Subcutaneous abdominal adipose tissue (tissue), 5 donors: Measurements from ENCODE around the gene ASCC3.

Source experiments
- H3K27ac ChIP-seq: one replicate; pipeline ENCODE4 v1.7.0; 2013; ENCODE audit warnings: low read depth, mild to moderate bottlenecking, inconsistent platforms, low read length, moderate library complexity
- H3K27me3 ChIP-seq, 5 donors: one replicate each; pipeline ENCODE4 v1.7.0; 2013; ENCODE audit warnings: low read length in 5 of 5, inconsistent platforms in 1 of 5; ENCODE audit not compliant: control insufficient read depth in 5 of 5, insufficient read depth in 4 of 5
- H3K36me3 ChIP-seq, 5 donors: one replicate each; pipeline ENCODE4 v1.7.0; 2013; ENCODE audit warnings: low read length in 5 of 5; ENCODE audit not compliant: control insufficient read depth in 5 of 5, insufficient read depth in 5 of 5
- H3K4me1 ChIP-seq, 5 donors: one replicate each; pipeline ENCODE4 v1.7.0; 2013; ENCODE audit warnings: low read length in 5 of 5, mild to moderate bottlenecking in 3 of 5, moderate library complexity in 1 of 5; ENCODE audit not compliant: control insufficient read depth in 5 of 5, insufficient read depth in 5 of 5
- H3K4me3 ChIP-seq, 5 donors: one replicate each; pipeline ENCODE4 v1.7.0; 2013; ENCODE audit warnings: low read length in 5 of 5, low read depth in 1 of 5
- H3K9ac ChIP-seq, 5 donors: one replicate each; pipeline ENCODE4 v1.7.0; 2013; ENCODE audit warnings: low read length in 5 of 5, mild to moderate bottlenecking in 4 of 5, moderate library complexity in 3 of 5
- H3K9me3 ChIP-seq, 5 donors: one replicate each; pipeline ENCODE4 v1.7.0; 2013; ENCODE audit warnings: low read length in 5 of 5; ENCODE audit not compliant: control insufficient read depth in 5 of 5
- donor health status: healthy.
- donor health status: healthy.
- donor health status: healthy.
- donor health status: healthy.
- donor health status: healthy.

ASCC3 gene

GRCh38 chr6:100493206-100493888 is 387.8 kb downstream of the ASCC3 start:
- Histone ChIP-seq H3K9ac (no peak overlapping the region), H3K4me3 (no peak overlapping the region), H3K9me3 (no peaks in the 10 kb centered on the region), H3K27me3 (peaks cover 0 to 6% (median 0%) of the 10 kb centered on the region in 5 donors), H3K4me1 (no peaks in the 10 kb centered on the region), H3K36me3 (no peaks in the 10 kb centered on the region), H3K27ac (no peak overlapping the region)

GRCh38 chr6:100491952-100492670 is 389.0 kb downstream of the ASCC3 start:
- no peak overlapping the region for H3K27ac ChIP-seq
- H3K9ac ChIP-seq: no peak overlapping the region
- no peaks in the 10 kb centered on the region for H3K4me1 ChIP-seq
- no peaks in the 10 kb centered on the region for H3K9me3 ChIP-seq
- no peaks in the 10 kb centered on the region for H3K36me3 ChIP-seq
- peaks cover 0 to 6% (median 0%) of the 10 kb centered on the region in 5 donors for H3K27me3 ChIP-seq
- no peak overlapping the region for H3K4me3 ChIP-seq

GRCh38 chr6:100490065-100490464 is 391.1 kb downstream of the ASCC3 start:
- H3K27ac ChIP-seq: no peak overlapping the region

GRCh38 chr6:100488244-100488643 is 392.9 kb downstream of the ASCC3 start:
- no peaks in the 10 kb centered on the region for H3K4me1 ChIP-seq
- peaks cover 0 to 4% (median 0%) of the 10 kb centered on the region in 5 donors for H3K27me3 ChIP-seq
- H3K27ac ChIP-seq: no peak overlapping the region
- no peaks in the 10 kb centered on the region for H3K9me3 ChIP-seq
- no peak overlapping the region for H3K9ac ChIP-seq
- no peak overlapping the region for H3K4me3 ChIP-seq
- H3K36me3 ChIP-seq: no peaks in the 10 kb centered on the region

More at GRCh38 chr6:100490065-100490464, 391.1 kb downstream of the ASCC3 start:
- Histone ChIP-seq H3K9ac (no peak overlapping the region), H3K27me3 (peaks cover 0 to 6% (median 0%) of the 10 kb centered on the region in 5 donors), H3K4me1 (no peaks in the 10 kb centered on the region), H3K4me3 (no peak overlapping the region), H3K36me3 (no peaks in the 10 kb centered on the region), H3K9me3 (no peaks in the 10 kb centered on the region)

GRCh38 chr6:100487638-100488037 is 393.5 kb downstream of the ASCC3 start:
- Histone ChIP-seq H3K9me3 (no peaks in the 10 kb centered on the region), H3K9ac (no peak overlapping the region), H3K27me3 (peaks cover 0 to 4% (median 0%) of the 10 kb centered on the region in 5 donors), H3K27ac (no peak overlapping the region), H3K4me3 (no peak overlapping the region), H3K4me1 (no peaks in the 10 kb centered on the region), H3K36me3 (no peaks in the 10 kb centered on the region)

- no peak overlapping the region for H3K27ac ChIP-seq
- H3K27me3 ChIP-seq: peaks cover 0 to 4% (median 0%) of the 10 kb centered on the region in 5 donors
- H3K9ac ChIP-seq: no peak overlapping the region
- H3K4me1 ChIP-seq: no peaks in the 10 kb centered on the region
- H3K9me3 ChIP-seq: no peaks in the 10 kb centered on the region
- H3K36me3 ChIP-seq: no peaks in the 10 kb centered on the region
- H3K4me3 ChIP-seq: no peak overlapping the region
Observed at GRCh38 chr6:100485268-100485667, 395.9 kb downstream of the ASCC3 start.

- Histone ChIP-seq H3K27ac (no peak overlapping the region), H3K9me3 (no peaks in the 10 kb centered on the region), H3K4me3 (no peak overlapping the region), H3K36me3 (no peaks in the 10 kb centered on the region), H3K4me1 (no peaks in the 10 kb centered on the region), H3K27me3 (peaks cover 0 to 4% (median 0%) of the 10 kb centered on the region in 5 donors), H3K9ac (no peak overlapping the region)
Observed at GRCh38 chr6:100484474-100484873, 396.7 kb downstream of the ASCC3 start.

- Histone ChIP-seq H3K27me3 (peaks cover 0 to 3% (median 0%) of the 10 kb centered on the region in 5 donors), H3K9me3 (no peaks in the 10 kb centered on the region), H3K36me3 (no peaks in the 10 kb centered on the region), H3K27ac (no peak overlapping the region), H3K4me1 (no peaks in the 10 kb centered on the region), H3K9ac (no peak overlapping the region), H3K4me3 (no peak overlapping the region)
Observed at GRCh38 chr6:100482698-100483097, 398.4 kb downstream of the ASCC3 start.

GRCh38 chr6:100479179-100480035 is 401.7 kb downstream of the ASCC3 start:
- Histone ChIP-seq H3K4me3 (no peak overlapping the region), H3K36me3 (no peaks in the 10 kb centered on the region), H3K27ac (no peak overlapping the region), H3K9me3 (no peaks in the 10 kb centered on the region), H3K9ac (no peak overlapping the region), H3K4me1 (no peaks in the 10 kb centered on the region), H3K27me3 (peaks cover 0 to 3% (median 0%) of the 10 kb centered on the region in 5 donors)
